MM.1S (cell line): ENCODE measurements around the gene CCDC69.

ENCODE experiments used
- DNase-seq: peaks from one replicate; pipeline ENCODE4 v3.0.0-alpha.2; 2015
- H2AFZ ChIP-seq: fragments of 300-600 bp; sonication (generic); 2 replicates; pipeline ENCODE4 v1.6.0; 2016; ENCODE audit warnings: antibody characterized with exemption, low read length
- H3F3A ChIP-seq: fragments of 300-600 bp; sonication (generic); 2 replicates; pipeline ENCODE4 v1.6.1; 2016; ENCODE audit warnings: mild to moderate bottlenecking, antibody characterized with exemption, low read length, moderate library complexity, mixed read lengths; ENCODE audit not compliant: insufficient read depth
- H3K27ac ChIP-seq: fragments of 300-600 bp; sonication (generic); 2 replicates; pipeline ENCODE4 v1.5.1; 2016; ENCODE audit warnings: mild to moderate bottlenecking, low read length
- H3K27me3 ChIP-seq: fragments of 300-600 bp; sonication (generic); replicated peaks from 2 replicates; pipeline ENCODE4 v1.6.0; 2016; ENCODE audit warnings: low read length; ENCODE audit not compliant: insufficient read depth
- H3K36me3 ChIP-seq: fragments of 300-600 bp; sonication (generic); replicated peaks from 2 replicates; pipeline ENCODE4 v1.6.1; 2016; ENCODE audit warnings: mild to moderate bottlenecking, low read length, mixed read lengths; ENCODE audit not compliant: insufficient read depth
- H3K4me1 ChIP-seq: fragments of 300-600 bp; sonication (generic); 2 replicates; pipeline ENCODE4 v1.6.1; 2016; ENCODE audit warnings: low read length, mixed read lengths
- H3K4me2 ChIP-seq: fragments of 300-600 bp; sonication (generic); 2 replicates; pipeline ENCODE4 v1.6.0; 2016; ENCODE audit warnings: low read depth, low read length
- H3K4me3 ChIP-seq: fragments of 300-600 bp; sonication (generic); 2 replicates; pipeline ENCODE4 v1.5.1; 2016; ENCODE audit warnings: low read length, mixed read lengths
- H3K79me2 ChIP-seq: fragments of 300-600 bp; sonication (generic); 2 replicates; pipeline ENCODE4 v1.6.1; 2016; ENCODE audit warnings: mixed run types, low read length, mixed read lengths
- H3K9ac ChIP-seq: fragments of 300-600 bp; sonication (generic); 2 replicates; pipeline ENCODE4 v1.6.1; 2016; ENCODE audit warnings: low read length, mixed read lengths
- H3K9me2 ChIP-seq: fragments of 300-600 bp; sonication (generic); replicated peaks from 2 replicates; pipeline ENCODE4 v1.6.1; 2016; ENCODE audit warnings: mild to moderate bottlenecking, low read length, mixed read lengths; ENCODE audit not compliant: insufficient read depth
- H3K9me3 ChIP-seq: fragments of 300-600 bp; sonication (generic); replicated peaks from 2 replicates; pipeline ENCODE4 v1.6.1; 2016; ENCODE audit warnings: mild to moderate bottlenecking, low read length, mixed read lengths; ENCODE audit not compliant: insufficient read depth
- H4K20me1 ChIP-seq: fragments of 300-600 bp; sonication (generic); 2 replicates; pipeline ENCODE4 v1.6.1; 2016; ENCODE audit warnings: mild to moderate bottlenecking, low read length, moderate library complexity, mixed read lengths; ENCODE audit not compliant: insufficient read depth
- EZH2 ChIP-seq: fragments of 300-600 bp; sonication (generic); optimal IDR thresholded peaks from 2 replicates; pipeline ENCODE3; 2017; ENCODE audit warnings: low read depth, mild to moderate bottlenecking, antibody characterized with exemption, low read length, mixed read lengths
- EZH2phosphoT487 ChIP-seq: fragments of 300-600 bp; sonication (generic); IDR thresholded peaks from 2 replicates; pipeline ENCODE4 v1.6.1; 2018; ENCODE audit warnings: antibody characterized with exemption, low read length
- TF ChIP-seq, protein P1 (sequence below): fragments of 300-600 bp; sonication (generic); IDR thresholded peaks from 2 replicates; pipeline ENCODE4 v1.5.1; 2016; ENCODE audit warnings: antibody characterized with exemption, low read length, mixed read lengths

CCDC69 gene

GRCh38 chr5:151213803-151214613 is 9.9 kb downstream of the CCDC69 start:
- Histone ChIP-seq H3K4me1 (peaks cover 56% of the 10 kb centered on the region), H2AFZ (no peak overlapping the region), H3K9ac (peak overlapping the region; percentile 40; the same call in 1 of the 2 replicates), H3K36me3 (peaks cover 7% of the 10 kb centered on the region; the same call in 1 of the 2 replicates), H3K9me2 (no peaks in the 10 kb centered on the region), H4K20me1 (no peaks in the 10 kb centered on the region), H3K4me2 (peak overlapping the region; percentile 76), H3K27ac (peak overlapping the region; percentile 82), H3K79me2 (peaks cover 87% of the 10 kb centered on the region), H3F3A (peaks cover 30% of the 10 kb centered on the region), H3K9me3 (no peaks in the 10 kb centered on the region), H3K4me3 (peak overlapping the region; percentile 16), H3K27me3 (no peaks in the 10 kb centered on the region)
- TF ChIP-seq EZH2 (no peak), EZH2phosphoT487 (no peak)
- DNase-seq = peak; percentile 94

DNA sequence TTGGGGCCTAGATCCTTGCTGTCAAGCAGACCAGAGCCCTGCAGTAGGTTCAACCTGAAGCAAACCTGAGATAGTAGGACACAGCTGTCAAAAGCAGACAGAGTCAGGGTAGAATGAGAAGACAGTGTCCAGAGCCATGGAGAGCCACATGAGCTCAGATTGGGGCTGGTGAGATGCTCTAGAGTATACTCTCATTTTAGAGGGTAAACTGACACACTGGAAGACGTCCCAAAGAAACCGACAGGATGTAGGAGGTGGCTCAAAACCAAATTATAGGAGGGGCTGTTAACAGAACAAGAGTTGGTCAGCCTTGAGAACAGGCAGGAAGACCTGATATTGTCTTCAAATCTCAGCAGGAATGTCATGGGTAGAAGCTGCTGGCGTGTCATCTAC is 11.5 kb downstream of the CCDC69 start:
- peaks cover 7% of the 10 kb centered on the region; the same call in 1 of the 2 replicates for H3K36me3 ChIP-seq
- peaks cover 87% of the 10 kb centered on the region for H3K79me2 ChIP-seq
- H3K9me2 ChIP-seq = no peaks in the 10 kb centered on the region
- H3K27me3 ChIP-seq = no peaks in the 10 kb centered on the region
- H3K4me3 ChIP-seq = no peak overlapping the region
- TF ChIP-seq EZH2 (no peak), EZH2phosphoT487 (no peak)
- TF ChIP-seq, protein P1, sequence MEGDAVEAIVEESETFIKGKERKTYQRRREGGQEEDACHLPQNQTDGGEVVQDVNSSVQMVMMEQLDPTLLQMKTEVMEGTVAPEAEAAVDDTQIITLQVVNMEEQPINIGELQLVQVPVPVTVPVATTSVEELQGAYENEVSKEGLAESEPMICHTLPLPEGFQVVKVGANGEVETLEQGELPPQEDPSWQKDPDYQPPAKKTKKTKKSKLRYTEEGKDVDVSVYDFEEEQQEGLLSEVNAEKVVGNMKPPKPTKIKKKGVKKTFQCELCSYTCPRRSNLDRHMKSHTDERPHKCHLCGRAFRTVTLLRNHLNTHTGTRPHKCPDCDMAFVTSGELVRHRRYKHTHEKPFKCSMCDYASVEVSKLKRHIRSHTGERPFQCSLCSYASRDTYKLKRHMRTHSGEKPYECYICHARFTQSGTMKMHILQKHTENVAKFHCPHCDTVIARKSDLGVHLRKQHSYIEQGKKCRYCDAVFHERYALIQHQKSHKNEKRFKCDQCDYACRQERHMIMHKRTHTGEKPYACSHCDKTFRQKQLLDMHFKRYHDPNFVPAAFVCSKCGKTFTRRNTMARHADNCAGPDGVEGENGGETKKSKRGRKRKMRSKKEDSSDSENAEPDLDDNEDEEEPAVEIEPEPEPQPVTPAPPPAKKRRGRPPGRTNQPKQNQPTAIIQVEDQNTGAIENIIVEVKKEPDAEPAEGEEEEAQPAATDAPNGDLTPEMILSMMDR = no peak
- DNase-seq = no peak
- H3K4me1 ChIP-seq = peaks cover 50% of the 10 kb centered on the region
- no peaks in the 10 kb centered on the region for H4K20me1 ChIP-seq
- H3K9ac ChIP-seq = peak overlapping the region; percentile 39; the same call in 1 of the 2 replicates
- H3K9me3 ChIP-seq = no peaks in the 10 kb centered on the region
- no peak overlapping the region for H2AFZ ChIP-seq
- H3K4me2 ChIP-seq = peak overlapping the region; percentile 6; the same call in 1 of the 2 replicates
- H3K27ac ChIP-seq = peak overlapping the region; percentile 88
- peaks cover 30% of the 10 kb centered on the region for H3F3A ChIP-seq

DNA sequence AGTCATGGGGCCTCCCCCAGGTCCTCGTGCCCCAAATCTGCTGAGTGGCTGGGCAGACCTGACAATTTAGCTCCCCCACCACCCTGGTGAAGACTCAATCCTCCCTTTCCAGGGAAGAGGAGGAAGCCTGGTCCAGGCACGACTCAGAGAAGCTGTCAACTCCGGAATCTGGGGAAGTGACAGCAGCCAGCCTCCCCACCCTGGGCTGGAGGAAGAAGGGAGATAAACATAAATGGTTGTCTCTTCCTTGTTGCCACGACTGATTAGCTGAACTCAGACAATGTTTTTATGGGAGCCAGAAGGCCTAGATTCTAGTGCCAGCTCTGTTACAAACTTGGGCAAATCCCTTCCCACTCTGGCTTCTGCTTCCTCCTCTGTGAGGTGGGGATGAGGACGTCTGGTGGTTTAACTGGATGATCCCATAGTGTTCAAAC is 15.4 kb downstream of the CCDC69 start:
- Histone ChIP-seq H3K4me1 (peaks cover 22% of the 10 kb centered on the region), H4K20me1 (no peaks in the 10 kb centered on the region), H3K27me3 (no peaks in the 10 kb centered on the region), H3K4me3 (no peak overlapping the region), H3K4me2 (no peak overlapping the region), H3K9ac (no peak overlapping the region), H3F3A (peaks cover 7% of the 10 kb centered on the region; the same call in 1 of the 2 replicates), H3K79me2 (peaks cover 58% of the 10 kb centered on the region), H3K9me2 (no peaks in the 10 kb centered on the region), H3K9me3 (no peaks in the 10 kb centered on the region), H2AFZ (no peak overlapping the region), H3K27ac (no peak overlapping the region), H3K36me3 (no peaks in the 10 kb centered on the region)
- DNase-seq = no peak
- TF ChIP-seq, protein P1 = no peak
- TF ChIP-seq EZH2phosphoT487 (no peak), EZH2 (no peak)
